Vagina (tissue), 2 donors: ENCODE data around the gene ZNF394.

ENCODE experiments used
- CTCF ChIP-seq, 3 experiments: fragments of 450-650 bp in 2 of 3; fragments of 200-600 bp in 1 of 3; sonication (generic) in 1 of 3; IDR thresholded peaks; one replicate each; pipeline ENCODE4 v1.5.1; 2017 to 2019; ENCODE audit warnings: antibody characterized with exemption in 3 of 3, mild to moderate bottlenecking in 2 of 3, moderate library complexity in 2 of 3
- POLR2A ChIP-seq, 2 donors: fragments of 450-650 bp; IDR thresholded peaks; one replicate each; pipeline ENCODE4 v1.6.1; 2017; ENCODE audit warnings: antibody characterized with exemption in 2 of 2, mild to moderate bottlenecking in 2 of 2, moderate library complexity in 2 of 2

GRCh38 chr7:99535667-99536066 lies 35.6 kb upstream of the ZNF394 start:
- TF ChIP-seq POLR2A (IDR thresholded peaks at IDR 0.05) (no peak), CTCF (IDR thresholded peaks at IDR 0.05) (no peak)
